Liver (tissue), 3 donors: ENCODE results near the gene EGLN1.

ENCODE experiments used
- CTCF ChIP-seq: fragments of 150-350 bp; IDR thresholded peaks from 2 replicates; pipeline ENCODE4 v1.5.1; 2017; ENCODE audit warnings: improper control_type of control experiment, low read depth, low read length; ENCODE audit not compliant: missing input control
- GABPA ChIP-seq, 2 donors: IDR thresholded peaks in 1 of 2; conservative IDR thresholded peaks in 1 of 2; 2 replicates each; pipeline ENCODE4 v1.6.1; 2016; ENCODE audit warnings: antibody characterized with exemption in 2 of 2, mild to moderate bottlenecking in 1 of 2, moderate library complexity in 1 of 2
- donor health status: healthy.
- donor health status: healthy.

- TF ChIP-seq CTCF (no peak), GABPA (IDR thresholded peaks at IDR 0.05 in 1 of 2, conservative IDR thresholded peaks at IDR 0.05 in 1 of 2) (no peak)
Observed at GRCh38 chr1:231390071-231390470, 32.0 kb downstream of the EGLN1 start.
